T-helper 9 cell (primary cell): ENCODE measurements around the gene KCNH4.
"Not testable (repeated sequence)": the region's sequence is repeated elsewhere in the genome, so short reads cannot be mapped to it uniquely, and the experiment has no call there.

Experiments
- DNase-seq: peaks from one replicate; pipeline ENCODE4 v3.0.0-alpha.2; 2020
- total RNA-seq, 2 donors: gene quantifications; one replicate each; lab custom pipeline; 2026; lab: John Stamatoyannopoulos, UW

Gene KCNH4
- 0.49 to 1.9 reads per million in 2 donors for total RNA-seq

DNA sequence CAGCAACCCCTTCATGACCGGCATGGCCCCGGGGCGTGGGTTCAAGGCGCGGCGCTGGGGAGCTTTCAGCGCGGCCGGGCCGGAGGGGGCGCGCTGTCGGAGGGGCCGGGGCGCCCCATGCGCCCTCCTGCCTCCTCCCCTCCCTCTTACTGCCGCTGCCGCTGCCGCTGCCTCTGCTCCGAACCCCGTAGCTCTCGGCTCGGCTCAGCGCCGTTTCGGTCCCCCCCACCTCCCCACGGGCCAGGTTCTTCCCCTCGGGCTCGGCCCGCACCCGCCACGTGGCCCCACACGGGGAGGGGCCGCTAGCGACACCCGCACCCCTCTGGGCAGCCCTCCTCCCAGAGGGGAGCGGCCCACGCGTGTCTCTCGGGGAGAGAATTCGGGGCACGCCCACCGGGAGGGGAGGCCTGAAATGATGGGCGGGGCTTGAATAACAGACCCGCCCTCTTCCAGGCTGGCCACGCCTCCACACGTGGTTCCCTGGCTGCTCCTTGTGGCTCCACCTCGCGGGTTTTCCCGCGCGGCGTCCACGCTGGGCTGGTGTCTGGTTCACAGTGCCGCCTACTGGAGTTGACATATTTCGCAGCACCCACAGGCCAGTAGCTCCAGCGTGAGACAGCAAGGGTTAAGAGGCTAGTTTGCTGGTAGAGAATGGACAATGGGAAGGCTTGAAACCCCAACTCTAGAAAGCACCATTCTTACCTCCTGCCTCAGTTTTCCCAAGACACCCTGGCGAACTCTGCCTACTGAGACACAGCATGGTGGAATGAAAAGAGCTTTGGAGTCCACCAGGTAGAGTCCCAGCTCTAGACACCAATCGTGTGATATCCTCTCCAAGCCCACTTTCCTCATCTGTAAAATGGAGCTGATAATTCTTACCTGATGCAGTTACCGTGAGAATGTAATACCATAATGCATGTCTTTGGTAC lies at the start of gene KCNH4:
TSS of gene KCNH4 (minus strand) at position 221 of the 929 bp plus-strand sequence. CDS start at position 24, 197 bp downstream.
- DNase-seq: peak; percentile 76

DNA sequence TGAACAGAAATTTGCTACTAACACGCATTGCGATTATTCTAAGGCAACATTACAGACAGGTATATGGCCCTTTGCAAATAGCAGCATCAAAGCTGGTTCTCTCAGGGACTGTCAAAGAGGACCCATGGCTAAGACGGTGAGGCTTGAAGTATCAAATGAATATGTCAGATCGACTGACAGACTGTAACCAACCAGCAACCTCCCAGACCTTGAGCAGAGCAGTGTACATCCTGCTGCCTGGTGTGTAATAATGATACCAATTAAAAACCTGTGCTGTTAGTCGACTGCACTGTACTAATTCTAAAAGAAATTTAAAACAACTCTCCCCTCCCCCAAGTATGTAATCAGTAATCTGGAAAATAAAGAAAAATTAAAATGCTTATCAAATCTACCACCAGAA lies 49.3 kb upstream of the KCNH4 start:
- DNase-seq: no peak

DNA sequence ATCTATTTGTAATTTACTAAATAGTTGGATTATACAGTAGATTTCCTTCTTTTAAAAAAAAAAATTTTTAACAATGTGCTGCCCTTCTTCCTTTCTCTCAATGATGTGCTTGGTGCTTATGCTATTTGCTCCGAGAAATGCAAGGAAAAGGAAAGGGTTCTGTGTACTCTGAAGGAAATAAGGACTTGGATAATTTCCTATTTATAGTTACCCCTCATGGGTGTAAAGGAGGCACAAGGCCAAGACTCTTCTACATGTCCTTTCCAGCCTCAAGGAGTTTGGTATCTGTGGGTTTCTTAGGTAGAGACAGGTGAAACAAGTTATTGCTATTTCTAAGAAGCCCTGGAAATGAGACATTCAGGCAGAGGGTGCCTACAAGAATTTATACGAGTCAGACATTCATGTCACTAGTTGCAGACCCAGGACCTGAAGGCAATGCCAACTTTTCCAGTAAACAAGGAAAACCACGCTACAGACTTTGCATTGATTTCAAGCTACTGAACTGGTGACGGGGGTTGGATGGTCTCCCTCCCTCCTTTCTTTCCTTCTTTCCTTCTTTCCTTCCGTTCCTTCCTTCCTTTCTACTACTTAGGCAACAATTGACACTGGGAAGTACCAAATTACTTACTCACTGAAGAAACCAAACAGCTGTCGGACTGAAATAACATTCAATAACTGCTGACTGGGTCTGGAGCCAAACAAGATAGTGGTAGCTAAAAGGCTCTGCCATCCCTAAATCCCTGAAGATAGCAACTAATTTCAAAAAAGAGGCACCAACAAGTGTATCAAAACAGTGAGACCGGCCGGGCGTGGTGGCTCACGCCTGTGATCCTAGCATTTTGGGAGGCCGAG lies 47.1 kb upstream of the KCNH4 start:
- no peak for DNase-seq

DNA sequence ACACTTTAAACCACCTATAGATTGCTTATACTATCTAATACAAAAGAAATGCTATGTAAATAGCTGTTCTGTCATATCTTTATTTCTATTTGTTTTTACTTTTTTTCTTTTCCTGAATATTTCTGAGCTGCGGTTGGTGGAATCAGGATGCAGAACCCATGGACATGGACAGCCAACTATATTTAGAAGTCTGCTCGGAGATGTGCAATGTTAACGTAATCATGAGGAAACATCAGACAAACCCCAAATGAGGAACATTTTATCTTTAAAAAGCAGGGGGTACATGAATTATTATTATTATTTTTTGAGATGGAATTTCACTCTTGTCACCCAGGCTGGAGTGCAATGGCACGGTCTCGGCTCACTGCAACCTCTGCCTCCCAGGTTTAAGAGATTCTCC lies 44.7 kb upstream of the KCNH4 start:
- no peak for DNase-seq

DNA sequence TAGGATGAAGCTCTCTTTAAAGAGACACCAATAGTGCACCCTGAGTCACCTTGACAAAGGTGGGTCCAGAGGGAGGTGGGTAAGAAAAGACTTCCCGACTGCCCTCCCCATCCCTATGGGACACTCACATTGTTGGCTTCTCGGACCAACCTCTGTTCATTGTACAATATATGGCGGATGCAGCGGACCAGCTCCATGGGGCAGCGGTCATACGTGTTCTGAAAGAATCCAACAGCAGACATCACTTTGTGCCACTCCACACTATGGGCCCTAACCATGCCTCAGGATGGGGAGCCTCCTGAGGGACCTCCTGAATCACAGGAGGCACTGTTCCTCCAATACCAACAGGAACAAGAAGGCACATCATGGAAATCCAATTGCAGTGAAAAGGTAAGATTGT lies 43.7 kb upstream of the KCNH4 start:
- no peak for DNase-seq

DNA sequence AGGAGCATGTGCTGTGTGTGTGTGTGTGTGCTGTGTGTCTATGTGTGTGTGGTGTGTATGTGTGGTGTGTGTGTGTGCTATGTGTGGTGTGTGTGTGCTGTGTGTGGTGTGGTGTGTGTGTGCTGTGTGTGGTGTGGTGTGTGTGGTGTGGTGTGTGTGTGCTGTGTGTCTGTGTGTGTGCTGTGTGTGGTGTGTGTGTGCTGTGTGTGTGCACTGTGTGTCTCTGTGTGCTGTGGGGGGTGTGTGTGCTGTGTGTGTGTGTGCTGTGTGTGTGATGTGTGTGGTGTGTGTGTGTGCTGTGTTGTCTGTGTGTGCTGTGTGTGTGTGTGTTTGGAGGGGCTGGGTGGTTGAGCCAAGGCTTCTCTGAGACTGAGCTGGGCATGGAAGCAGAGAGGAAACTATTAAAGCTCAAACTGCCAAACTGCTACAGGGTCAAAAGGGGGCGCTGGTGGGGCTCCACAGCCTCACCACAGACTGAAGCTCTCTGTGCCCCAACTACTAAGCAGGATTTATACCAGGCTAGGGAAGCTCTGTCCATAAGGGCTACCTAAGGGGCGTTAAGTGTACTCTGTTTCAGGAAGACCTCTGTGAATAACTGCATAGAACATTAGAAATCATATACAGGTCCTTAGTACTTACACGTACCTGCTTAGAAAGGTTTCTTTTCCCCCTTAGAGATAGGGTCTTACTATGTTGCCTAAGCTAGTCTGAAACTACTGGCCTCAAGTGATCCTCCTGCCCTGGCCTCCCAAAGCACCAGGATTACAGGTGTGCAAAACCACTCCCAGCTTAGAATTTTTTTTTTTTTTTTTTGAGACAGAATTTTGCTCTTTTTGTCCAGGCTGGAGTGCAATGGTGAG lies 41.2 kb upstream of the KCNH4 start:
- peak; percentile 45 for DNase-seq

DNA sequence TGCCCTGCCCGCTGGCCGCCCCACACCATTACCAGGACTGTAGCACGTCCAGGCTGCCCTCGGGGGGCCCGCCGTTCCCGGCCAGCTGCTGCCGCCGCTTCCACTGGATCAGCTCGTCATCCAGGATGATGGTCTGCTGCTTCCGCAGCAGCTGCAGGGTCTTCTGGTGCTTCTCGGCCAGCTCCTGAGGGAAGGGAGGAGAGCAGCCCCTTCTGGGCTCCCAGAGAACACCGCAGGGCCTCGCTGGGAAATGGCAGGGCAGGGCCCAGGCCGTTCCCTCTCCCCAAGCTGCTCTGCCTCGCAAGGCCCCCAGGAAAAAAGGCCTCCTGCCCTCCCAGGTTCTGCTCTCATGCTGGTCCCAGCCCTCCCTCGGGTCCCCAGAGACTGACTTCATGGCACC lies 38.3 kb upstream of the KCNH4 start:
- not testable (repeated sequence) for DNase-seq

DNA sequence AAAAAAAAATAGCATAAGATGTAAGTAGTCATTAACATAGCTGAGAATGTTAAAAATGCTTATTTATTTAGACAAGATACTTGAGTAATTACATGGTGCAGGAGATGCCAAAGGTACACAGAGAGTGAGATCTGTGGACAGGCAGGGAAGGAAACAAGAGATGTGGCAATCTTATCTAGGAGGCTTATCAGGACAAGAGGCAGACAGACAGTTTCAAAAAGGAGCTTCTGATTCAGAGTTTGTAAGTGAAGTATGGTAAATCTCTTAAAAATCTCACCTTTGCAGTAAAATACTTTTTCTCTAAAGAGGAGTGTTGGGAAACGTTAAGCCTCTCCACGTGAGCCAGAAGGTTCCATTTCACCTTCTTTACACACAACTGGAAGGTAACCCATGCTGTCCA lies 33.2 kb upstream of the KCNH4 start:
- no peak for DNase-seq

DNA sequence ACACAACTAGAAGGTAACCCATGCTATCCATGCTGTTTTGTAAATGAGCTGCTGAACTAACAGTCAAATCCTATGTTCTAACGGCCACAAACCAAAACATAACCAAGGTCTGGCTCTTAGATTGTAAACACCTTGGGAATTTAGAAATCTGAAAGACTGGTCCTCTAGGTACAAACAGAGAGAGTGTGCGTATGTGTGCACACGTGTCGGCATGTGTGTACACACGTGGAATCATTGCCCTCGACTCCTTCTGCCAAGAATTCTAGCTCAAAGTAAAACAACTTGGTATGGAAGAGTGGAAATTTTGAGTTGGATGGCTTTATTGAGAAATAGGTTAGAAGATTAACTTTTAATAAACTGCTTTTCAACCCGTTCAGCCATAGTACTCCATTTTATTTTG lies 31.4 kb upstream of the KCNH4 start:
- DNase-seq: no peak

DNA sequence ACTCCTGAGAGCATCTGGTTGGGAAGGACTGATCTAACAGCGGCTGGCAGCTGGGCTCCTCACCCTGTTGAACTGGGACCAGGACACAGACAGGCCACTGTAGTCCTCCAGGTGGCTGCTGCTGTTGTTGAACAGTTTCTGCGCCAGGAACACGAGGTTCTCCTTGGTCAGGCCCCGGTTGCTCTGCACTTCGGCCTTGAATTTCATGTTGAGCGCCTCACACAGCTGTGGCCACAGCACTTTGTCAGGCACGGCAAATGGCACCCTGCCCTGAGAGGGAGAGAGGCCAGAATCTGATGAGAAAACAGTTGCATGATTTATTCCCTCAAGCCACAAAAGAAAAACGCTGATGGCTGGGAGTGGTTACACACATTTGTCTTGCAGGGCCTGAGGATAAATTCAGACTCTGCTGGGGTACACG lies 31.0 kb upstream of the KCNH4 start:
- not testable (repeated sequence) for DNase-seq

DNA sequence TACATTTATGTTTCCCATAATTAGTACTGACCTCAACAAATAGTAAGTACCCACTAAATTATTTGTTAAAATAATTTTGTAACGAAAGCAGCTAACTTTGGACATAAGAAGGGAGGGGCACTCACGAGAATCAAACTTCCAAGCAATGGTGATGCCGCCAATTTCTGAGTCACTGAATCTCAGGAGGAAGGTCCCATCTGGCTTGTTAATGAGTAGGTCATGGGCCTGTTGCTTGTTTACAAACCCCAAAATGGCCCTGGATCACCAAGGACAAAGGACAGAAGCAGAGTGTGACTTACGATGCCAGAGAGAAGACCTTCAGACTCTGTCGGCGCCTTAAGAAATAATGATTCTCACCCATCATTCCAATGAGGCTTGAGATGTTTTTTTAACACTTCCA lies 29.1 kb upstream of the KCNH4 start:
- DNase-seq: no peak

DNA sequence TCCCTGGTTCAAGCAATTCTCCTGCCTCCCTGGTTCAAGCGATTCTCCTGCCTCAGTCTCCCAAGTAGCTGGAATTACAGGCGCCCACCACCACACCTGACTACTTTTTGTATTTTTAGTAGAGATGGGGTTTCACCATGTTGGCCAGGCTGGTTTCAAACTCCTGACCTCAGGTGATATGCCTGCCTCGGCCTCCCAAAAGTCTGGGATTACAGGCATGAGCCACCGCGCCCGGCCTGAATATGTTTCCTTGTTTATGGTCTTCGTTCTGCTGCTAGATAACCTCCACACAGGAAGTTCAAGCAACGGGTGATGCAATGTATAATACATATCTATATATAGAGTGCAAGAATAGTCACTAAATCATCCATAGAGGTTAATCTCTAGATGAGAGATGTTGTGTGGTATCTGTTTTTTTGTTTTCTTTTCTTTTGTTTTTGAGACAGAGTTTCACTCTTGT lies 25.2 kb upstream of the KCNH4 start:
- DNase-seq: not testable (repeated sequence)

DNA sequence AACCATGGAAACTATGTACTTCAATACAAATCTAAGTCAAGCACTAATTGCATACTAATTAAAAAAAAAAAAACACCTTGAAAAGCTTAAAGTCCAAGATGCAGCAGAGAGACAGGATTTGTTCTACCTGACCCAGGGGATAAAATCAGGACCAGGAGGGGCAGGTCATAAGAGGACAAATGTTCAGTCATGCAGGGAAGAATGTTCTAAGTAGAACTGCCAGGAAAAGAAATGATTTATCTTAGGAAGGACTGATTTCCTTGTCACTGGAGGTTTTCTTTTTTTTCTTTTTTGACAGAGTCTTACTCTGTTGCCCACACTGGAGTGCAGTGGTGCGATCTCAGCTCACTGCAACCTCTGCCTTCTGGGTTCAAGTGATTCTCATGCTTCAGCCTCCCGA lies 22.4 kb upstream of the KCNH4 start:
- DNase-seq: no peak

DNA sequence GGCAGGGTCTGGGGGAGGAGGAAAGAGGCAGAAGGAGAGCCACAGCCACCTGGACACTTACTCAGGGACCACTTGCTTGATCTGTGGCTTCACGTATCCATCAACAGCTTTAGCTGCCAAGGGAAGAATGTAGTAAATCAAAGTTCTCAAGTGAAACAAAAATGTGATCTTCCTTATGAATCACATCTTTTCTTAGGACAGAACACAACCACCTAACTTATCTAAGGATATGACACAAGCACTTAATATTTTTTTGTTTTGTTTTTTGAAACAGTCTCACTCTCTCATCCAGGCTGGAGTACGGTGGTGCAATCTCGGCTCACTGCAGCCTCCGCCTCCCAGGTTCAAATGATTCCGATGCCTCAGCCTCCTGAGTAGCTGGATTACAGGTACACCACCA lies 21.8 kb upstream of the KCNH4 start:
- no peak for DNase-seq

DNA sequence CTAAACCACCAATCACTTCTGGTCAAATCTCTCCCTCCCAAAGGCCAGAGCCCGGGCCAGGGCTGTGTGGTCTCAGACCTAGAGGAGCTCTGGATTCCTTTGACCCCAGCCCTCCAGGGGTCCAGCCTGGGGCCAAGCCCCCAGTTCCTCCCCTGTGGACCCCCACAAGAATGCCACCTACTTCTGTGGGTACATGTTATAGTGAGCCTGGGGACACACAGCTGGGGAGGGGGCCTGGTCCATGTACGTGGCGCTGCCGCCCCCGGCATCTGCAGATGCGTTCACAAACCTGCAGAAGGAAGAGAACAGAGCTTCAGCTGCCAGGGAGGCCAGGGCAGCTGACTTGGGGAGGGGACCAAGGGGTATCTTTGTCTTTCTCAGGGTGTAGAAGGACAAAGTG lies 21.2 kb upstream of the KCNH4 start:
- DNase-seq: no peak

DNA sequence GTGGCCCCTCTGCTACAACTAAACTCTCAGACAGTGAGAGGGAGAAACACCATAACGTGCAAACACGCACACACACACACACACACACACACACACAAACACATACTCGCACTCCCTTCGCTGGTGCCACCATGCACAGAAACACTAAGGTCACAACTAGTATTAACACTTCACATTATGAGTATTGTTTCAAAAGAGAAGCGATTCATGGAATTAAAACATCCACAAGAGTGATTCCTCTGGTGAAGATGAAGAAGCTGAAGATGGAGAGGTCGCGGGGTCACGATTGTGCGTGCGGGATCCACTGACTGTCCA lies 20.5 kb upstream of the KCNH4 start:
- DNase-seq: no peak

DNA sequence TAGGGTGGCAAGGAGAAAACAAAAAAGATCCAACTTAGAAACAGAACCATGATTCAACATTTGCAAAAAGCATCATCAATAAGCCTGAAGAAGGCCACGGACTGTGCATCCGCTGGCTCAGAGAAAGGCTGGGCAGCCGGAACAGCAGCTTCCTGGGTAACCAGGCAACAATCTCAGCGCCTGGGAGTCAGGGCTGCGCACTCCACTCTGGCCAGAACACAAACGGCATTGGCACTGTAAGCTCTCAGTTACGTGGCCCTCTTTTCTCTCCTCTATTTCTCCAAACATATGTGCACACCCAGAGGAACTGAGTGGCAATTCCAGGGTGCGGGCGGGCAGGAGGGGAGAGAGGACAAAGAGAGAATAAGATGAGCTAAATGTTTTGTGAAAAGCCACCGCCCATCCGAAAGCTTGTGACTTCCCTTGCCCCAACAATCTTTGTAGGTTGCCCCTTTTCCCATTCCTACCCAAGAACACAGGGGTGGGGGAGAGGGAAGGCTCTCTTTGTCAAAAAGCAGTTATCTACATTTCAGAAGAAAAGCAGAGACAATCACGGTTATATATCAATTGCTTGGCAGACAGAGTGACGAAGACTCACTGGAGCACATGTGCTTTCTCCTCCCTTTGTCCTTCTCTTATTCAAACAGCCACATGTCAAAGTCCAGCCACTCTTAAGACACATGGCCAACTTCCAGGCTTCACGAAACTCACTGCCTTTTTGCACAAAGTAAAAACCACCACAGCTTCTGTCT lies 19.9 kb upstream of the KCNH4 start:
- no peak for DNase-seq

DNA sequence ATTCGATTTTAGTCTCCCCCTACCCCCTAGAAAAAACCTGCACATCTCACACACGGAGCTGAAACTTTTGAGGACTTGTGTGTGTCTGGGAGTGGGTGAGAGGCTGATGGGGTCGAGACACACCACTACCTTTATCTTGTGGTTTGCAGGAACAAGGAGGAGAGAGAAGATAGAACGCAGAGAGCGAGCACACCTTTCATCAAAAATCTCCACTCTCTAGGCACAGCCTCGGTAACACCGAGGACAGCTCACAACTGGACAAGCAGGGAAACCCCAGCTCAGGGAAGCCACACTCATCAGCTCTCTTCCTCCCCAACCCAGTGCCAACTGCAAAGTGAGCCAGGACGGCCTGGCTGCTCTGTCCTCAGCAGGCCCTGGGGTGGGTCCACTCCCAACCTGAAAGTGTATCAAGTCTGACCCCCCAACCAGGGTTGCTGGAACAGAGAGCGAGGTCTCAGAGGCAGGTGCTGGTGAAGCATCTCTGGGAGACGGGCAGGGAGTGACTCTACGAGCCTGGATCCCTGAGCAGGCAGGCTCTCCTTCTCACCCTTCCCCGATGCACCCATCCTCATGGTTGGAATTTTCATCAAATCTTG lies 18.6 kb upstream of the KCNH4 start:
- DNase-seq: no peak

DNA sequence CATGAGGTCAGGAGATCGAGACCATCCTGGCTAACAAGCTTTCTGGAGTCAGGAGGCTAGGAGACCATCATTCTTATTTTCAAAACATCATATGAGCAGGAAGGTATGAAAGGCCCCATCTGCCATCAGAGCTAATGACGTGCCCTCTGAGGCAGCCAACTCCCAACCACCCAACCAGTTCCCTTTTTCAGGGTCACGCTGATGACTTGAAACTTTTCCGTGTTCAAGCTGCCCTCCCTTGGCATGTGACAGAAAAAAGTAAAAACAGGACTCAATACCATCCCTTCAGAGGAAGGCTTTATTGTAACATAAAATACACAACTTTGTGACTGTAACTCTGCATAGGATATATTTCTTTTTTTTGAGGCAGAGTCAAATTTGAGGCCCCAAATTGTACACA lies 18.0 kb upstream of the KCNH4 start:
- DNase-seq: no peak

DNA sequence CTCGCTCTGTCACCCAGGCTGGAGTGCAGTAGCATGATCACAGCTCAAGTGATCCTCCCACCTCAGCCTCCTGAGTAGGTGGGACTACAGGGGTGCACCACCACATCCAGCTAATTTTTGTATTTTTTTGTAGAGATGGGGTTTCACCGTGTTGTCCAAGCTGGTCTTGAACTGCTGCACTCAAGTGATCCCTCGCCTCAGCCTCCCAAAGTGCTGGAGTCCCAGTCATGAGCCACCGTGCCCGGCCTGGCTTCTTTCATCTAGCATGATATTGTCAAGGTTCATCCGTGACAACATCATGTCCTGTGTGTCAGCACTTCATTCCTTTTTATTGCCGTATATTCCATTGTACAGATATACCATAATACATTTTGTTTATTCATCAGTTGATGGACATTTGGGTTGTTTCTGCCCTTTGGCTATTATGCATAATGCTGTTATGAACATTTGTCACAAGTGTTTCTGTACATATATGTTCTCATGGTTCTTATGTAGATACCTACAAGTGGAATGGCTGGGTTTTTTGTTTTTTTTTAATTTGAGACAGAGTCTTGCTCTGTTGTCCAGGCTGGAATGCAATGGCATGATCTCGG lies 16.7 kb upstream of the KCNH4 start:
- no peak for DNase-seq
